ENCODE data around the gene PTRHD1.

Gene PTRHD1

DNA sequence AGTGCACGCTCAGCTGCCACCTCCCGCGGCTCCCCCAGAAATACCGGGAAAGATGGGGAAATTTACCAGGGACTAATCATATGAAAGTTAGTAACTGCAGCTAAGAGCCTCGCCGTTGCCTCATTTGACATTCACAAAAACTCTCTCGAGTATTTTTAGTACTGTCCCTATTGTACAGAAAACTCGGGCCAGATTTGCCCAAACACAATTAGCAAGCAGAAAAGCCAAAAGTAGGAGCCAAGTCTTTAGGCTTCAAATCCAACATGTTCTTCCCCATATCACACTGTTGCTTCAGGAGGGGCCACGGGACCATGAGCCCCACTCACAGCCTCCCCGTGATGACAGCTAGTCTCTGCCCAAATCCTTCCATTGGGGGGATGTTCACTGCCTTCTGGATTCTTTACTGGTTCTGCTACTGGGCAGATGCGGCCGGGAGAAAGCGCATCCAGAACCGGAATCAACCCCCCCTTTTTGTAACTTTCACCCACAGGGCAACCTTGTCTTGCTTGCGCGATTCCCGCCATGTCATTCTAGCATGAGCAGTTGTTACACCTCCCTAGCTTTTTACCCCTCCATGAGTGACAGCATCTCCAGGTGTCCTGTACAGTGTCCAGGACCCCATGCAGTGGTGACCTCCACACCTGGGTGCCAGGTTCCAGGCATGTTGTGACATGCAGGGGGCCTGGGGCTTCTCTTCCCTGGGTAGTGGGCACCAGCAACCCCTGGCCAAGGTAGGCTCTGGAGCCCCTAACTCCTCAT, 35.2 kb upstream of the PTRHD1 start:
- H3K4me3 ChIP-seq (replicated peaks; ENCODE audit: low read depth, low read length) = no peak overlapping the region
- TF ChIP-seq, protein P1, sequence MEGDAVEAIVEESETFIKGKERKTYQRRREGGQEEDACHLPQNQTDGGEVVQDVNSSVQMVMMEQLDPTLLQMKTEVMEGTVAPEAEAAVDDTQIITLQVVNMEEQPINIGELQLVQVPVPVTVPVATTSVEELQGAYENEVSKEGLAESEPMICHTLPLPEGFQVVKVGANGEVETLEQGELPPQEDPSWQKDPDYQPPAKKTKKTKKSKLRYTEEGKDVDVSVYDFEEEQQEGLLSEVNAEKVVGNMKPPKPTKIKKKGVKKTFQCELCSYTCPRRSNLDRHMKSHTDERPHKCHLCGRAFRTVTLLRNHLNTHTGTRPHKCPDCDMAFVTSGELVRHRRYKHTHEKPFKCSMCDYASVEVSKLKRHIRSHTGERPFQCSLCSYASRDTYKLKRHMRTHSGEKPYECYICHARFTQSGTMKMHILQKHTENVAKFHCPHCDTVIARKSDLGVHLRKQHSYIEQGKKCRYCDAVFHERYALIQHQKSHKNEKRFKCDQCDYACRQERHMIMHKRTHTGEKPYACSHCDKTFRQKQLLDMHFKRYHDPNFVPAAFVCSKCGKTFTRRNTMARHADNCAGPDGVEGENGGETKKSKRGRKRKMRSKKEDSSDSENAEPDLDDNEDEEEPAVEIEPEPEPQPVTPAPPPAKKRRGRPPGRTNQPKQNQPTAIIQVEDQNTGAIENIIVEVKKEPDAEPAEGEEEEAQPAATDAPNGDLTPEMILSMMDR (IDR thresholded peaks at IDR 0.05; ENCODE audit: low read depth, low read length, missing control alignments) = no peak
- no peak for DNase-seq (ENCODE audit: extremely low read depth, low read depth)

DNA sequence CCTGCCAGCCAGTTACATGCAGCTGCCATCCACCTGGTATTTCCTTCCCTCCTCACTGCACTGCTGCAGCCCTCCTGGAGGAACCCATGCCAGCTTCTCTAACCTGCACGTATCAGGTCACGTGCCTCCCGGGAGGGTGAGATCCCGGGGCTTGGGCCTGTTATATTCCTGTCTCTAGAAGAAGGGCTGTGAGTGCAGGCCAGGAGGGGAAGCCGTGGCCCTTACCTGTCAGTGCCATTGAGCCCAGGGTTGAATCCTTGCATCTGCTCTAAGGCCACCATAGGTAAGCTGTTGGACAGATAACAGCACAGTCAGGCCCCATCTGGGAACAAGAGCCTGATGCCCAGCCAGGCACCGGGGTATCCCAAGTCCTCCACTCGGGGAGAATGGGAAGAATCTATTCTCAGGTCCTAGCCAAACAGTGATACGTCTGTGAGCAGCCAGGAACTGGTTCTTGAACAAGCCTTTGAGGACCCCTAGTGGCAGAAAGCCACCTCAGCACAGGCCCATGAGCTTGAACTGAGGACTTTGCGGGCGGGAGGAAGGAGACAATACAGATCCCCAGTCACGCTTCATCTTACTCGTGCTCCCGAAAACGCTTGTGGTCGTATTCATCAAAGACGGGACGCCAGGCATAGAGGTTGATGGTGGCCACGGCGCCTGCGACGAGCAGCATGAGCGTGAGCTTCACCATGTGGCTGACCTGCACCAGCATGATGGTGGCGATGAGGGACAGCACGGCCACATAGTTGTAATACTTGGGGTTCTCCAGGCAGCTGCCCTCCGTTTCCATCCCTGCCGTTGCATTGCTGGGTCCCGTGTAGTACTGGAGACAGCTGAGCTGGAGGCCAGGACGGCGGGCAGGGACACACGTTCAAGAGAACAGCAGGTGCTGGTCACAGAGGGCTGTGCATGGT, 34.4 kb upstream of the PTRHD1 start:
- DNase-seq (ENCODE audit: extremely low read depth, low read depth) = peak; percentile 72
- no peak overlapping the region for H3K4me3 ChIP-seq (replicated peaks; ENCODE audit: low read depth, low read length)

DNA sequence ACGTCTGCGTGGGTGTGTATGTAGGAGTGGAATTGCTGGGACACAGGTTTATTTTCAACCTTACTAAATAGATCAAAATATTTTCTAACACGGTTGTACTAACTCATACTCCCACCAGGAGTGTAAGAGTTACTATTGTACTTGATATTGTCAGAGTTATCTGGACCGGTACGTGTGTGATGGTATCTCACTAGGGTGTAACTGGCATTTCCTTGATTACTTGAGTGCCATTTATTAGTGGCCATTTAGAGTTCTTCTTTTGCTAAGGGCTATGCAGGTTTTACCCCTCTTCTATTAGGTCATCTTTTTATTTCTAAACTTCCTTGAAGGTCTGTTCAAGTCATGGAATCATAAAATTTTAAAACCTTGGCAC, 33.6 kb upstream of the PTRHD1 start:
- TF ChIP-seq, protein P1 (IDR thresholded peaks at IDR 0.05; ENCODE audit: low read depth, low read length, missing control alignments) = no peak
- no peak for DNase-seq (ENCODE audit: extremely low read depth, low read depth)
- H3K4me3 ChIP-seq (replicated peaks; ENCODE audit: low read depth, low read length) = no peak overlapping the region

More for the DNA sequence above, 34.4 kb upstream of the PTRHD1 start:
- TF ChIP-seq, protein P1 (IDR thresholded peaks at IDR 0.05; ENCODE audit: low read depth, low read length, missing control alignments) = peak; percentile 93

DNA sequence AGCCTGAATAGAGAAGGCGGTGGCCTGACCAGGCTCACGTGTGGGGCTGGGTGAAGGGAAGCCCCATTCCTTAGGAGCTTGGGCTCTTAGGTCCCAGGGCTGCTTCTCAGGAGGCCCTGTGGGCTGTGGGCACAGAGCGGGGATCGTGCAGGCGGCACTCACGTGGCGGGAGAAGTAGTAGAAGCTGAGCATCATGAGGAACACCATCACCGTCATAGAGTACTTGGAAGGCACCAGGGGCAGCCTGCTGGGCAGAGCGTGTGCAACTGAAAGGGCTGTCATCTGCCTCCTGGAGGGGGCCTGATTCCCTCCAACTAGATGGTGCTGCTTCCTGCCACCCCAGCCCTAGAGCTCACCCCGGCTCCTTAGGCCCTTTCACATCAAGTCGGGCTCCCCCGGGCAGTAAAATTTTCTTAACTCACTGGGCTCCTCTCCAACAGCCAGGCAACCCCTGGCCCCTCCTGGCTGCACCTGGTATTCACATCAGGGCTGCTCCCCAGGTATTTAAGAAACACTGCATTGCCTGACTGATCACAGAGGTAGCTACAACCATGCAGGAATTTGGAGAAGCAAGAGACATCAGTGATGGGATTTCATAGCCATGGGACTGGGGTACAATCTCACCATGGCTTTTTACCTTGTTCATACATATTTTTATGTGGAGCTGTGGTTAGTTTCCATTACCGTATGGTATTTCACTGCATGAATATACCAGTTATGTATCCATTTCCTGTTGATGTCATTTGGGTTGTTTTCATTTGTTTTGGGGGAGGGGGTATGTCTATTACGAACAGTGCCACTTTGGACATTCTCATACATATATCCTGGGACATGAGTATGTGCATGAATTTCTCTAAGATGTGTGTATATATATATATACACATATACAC, 32.9 kb upstream of the PTRHD1 start:
- TF ChIP-seq, protein P1 (IDR thresholded peaks at IDR 0.05; ENCODE audit: low read depth, low read length, missing control alignments) = no peak
- no peak for DNase-seq (ENCODE audit: extremely low read depth, low read depth)
- H3K4me3 ChIP-seq (replicated peaks; ENCODE audit: low read depth, low read length) = no peak overlapping the region

DNA sequence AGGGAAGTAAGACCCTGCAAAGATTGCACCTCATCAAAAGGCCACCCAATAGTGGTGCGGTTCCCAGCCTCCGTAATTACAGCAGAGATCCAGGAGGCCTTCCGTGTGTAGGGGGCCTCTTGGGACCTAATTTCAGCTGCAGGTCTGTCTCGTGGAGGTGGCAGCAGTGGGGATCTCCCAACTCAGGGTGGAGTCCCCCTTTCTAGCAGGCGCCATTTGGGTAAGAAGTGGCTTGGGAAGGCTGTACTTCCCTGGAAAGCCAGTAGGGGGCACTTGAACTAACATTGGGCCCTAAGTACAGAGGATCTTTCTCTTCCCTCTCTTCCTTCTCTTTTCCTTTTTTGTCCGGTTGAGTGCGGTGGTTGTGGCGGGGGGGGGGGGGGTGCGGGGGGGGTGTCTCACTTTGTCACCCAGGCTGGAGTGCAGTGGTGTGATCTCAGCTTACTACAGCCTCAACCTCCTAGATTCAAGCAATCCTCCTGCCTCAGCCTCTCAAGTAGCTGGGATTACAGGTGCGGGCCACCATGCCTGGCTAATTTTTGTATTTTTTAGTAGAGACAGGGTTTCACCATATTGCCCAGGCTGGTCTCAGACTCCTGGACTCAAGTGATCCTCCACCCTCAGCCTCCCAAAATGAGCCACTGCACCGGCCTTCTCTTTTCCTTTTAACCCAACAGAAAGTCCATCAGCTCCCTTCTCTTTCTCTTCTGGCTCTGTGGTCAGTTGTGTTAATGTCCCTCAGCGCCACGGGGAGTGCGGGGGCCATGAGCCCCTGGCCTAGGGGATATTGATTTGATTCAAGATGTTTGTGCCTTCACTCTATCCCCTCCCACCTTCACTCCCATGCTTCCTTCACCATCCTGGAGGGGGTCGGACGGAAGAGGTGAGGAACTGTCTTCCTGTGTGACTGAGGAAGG, 32.0 kb upstream of the PTRHD1 start:
- TF ChIP-seq, protein P1 (IDR thresholded peaks at IDR 0.05; ENCODE audit: low read depth, low read length, missing control alignments) = peak; percentile 64
- DNase-seq (ENCODE audit: extremely low read depth, low read depth) = no peak
- no peak overlapping the region for H3K4me3 ChIP-seq (replicated peaks; ENCODE audit: low read depth, low read length)
